Activated T-cell treated with anti-CD3 and anti-CD28 coated beads, Interleukin-2, amount 50 U/mL, for 4 hours (primary cell): ENCODE data around the gene NCOA6. TPM values are rescaled to one million over a fixed set of nuclear protein-coding genes. Genes with fewer than 3 reads are reported as not detected.
"Not testable (repeated sequence)": the region's sequence is repeated elsewhere in the genome, so short reads cannot be mapped to it uniquely, and the experiment has no call there.

Experiments
- ATAC-seq, 2 donors: fragments of 200-7000 bp; cut with Tn5 transposase; one replicate each; pipeline ENCODE4 v1.10.0; 2021
- DNase-seq: peaks from one replicate; pipeline ENCODE4 v3.0.0-alpha.2; 2020
- H3K27me3 Mint-ChIP-seq: one replicate; pipeline ENCODE4 v1.8.0; 2021; ENCODE audit warnings: low read depth, mixed read lengths
- H3K36me3 Mint-ChIP-seq: one replicate; pipeline ENCODE4 v1.8.0; 2022; ENCODE audit warnings: mixed read lengths; ENCODE audit not compliant: insufficient read depth
- H3K4me1 Mint-ChIP-seq: one replicate; pipeline ENCODE4 v1.8.0; 2021; ENCODE audit warnings: low read depth, mixed read lengths
- H3K4me3 Mint-ChIP-seq: one replicate; pipeline ENCODE4 v1.8.0; 2021; ENCODE audit warnings: mild to moderate bottlenecking, moderate library complexity, mixed read lengths
- H3K9me3 Mint-ChIP-seq: one replicate; pipeline ENCODE4 v1.8.0; 2021; ENCODE audit warnings: mixed read lengths
- total RNA-seq, 3 donors: library from RNA; stranded (reverse); gene quantifications; one replicate each; pipeline ENCODE4 v1.2.1, GENCODE V29; 2021

Gene NCOA6
- total RNA-seq, 3 donors from 2014 or later: 18.9 to 23.0 (median 19.7) TPM

GRCh38 chr20:34744340-34744739, 81.1 kb downstream of the NCOA6 start:
- ATAC-seq (no peak), DNase-seq (no peak)
- Mint-ChIP-seq H3K27me3 (no peaks in the 10 kb centered on the region), H3K4me1 (peaks cover 2% of the 10 kb centered on the region), H3K4me3 (no peak overlapping the region), H3K9me3 (no peaks in the 10 kb centered on the region), H3K36me3 (peaks cover 44% of the 10 kb centered on the region)

- no peaks in the 10 kb centered on the region for H3K9me3 Mint-ChIP-seq
- no peak overlapping the region for H3K4me3 Mint-ChIP-seq
- no peaks in the 10 kb centered on the region for H3K27me3 Mint-ChIP-seq
- no peak for ATAC-seq
- peaks cover 2% of the 10 kb centered on the region for H3K4me1 Mint-ChIP-seq
- DNase-seq: no peak
- H3K36me3 Mint-ChIP-seq: peaks cover 41% of the 10 kb centered on the region
Measured at GRCh38 chr20:34743039-34743438, 82.4 kb downstream of the NCOA6 start.

GRCh38 chr20:34736106-34736735, 89.2 kb downstream of the NCOA6 start:
- H3K4me3 Mint-ChIP-seq: no peak overlapping the region
- DNase-seq: no peak
- no peaks in the 10 kb centered on the region for H3K27me3 Mint-ChIP-seq
- no peaks in the 10 kb centered on the region for H3K4me1 Mint-ChIP-seq
- H3K36me3 Mint-ChIP-seq: peaks cover 27% of the 10 kb centered on the region
- no peaks in the 10 kb centered on the region for H3K9me3 Mint-ChIP-seq
- no peak for ATAC-seq

- DNase-seq: no peak
- ATAC-seq: no peak
- Mint-ChIP-seq H3K36me3 (peaks cover 25% of the 10 kb centered on the region), H3K9me3 (no peaks in the 10 kb centered on the region), H3K27me3 (no peaks in the 10 kb centered on the region), H3K4me1 (no peaks in the 10 kb centered on the region), H3K4me3 (no peak overlapping the region)
Measured at GRCh38 chr20:34732523-34732922, 92.9 kb downstream of the NCOA6 start.

GRCh38 chr20:34729416-34729815, 96.0 kb downstream of the NCOA6 start:
- no peak overlapping the region for H3K4me3 Mint-ChIP-seq
- H3K9me3 Mint-ChIP-seq: no peaks in the 10 kb centered on the region
- peaks cover 34% of the 10 kb centered on the region for H3K36me3 Mint-ChIP-seq
- DNase-seq (no peak), ATAC-seq (no peak)
- H3K4me1 Mint-ChIP-seq: no peaks in the 10 kb centered on the region
- H3K27me3 Mint-ChIP-seq: no peaks in the 10 kb centered on the region

GRCh38 chr20:34724172-34724571, 101.3 kb downstream of the NCOA6 start:
- Mint-ChIP-seq H3K27me3 (no peaks in the 10 kb centered on the region), H3K9me3 (no peaks in the 10 kb centered on the region), H3K36me3 (peaks cover 22% of the 10 kb centered on the region), H3K4me1 (peaks cover 8% of the 10 kb centered on the region), H3K4me3 (no peak overlapping the region)
- ATAC-seq (no peak), DNase-seq (no peak)

- H3K36me3 Mint-ChIP-seq: peaks cover 19% of the 10 kb centered on the region
- H3K4me3 Mint-ChIP-seq, H3K4me1 Mint-ChIP-seq, H3K9me3 Mint-ChIP-seq, DNase-seq, ATAC-seq, H3K27me3 Mint-ChIP-seq: not testable (repeated sequence)
Measured at GRCh38 chr20:34722560-34722959, 102.9 kb downstream of the NCOA6 start.

GRCh38 chr20:34720266-34720665, 105.2 kb downstream of the NCOA6 start:
- ATAC-seq (no peak), DNase-seq (no peak)
- H3K27me3 Mint-ChIP-seq: no peaks in the 10 kb centered on the region
- H3K4me1 Mint-ChIP-seq: peaks cover 10% of the 10 kb centered on the region
- H3K9me3 Mint-ChIP-seq: no peaks in the 10 kb centered on the region
- peaks cover 7% of the 10 kb centered on the region for H3K36me3 Mint-ChIP-seq
- H3K4me3 Mint-ChIP-seq: no peak overlapping the region

- H3K36me3 Mint-ChIP-seq, H3K9me3 Mint-ChIP-seq, H3K27me3 Mint-ChIP-seq: not testable (repeated sequence)
Measured at GRCh38 chr20:34719242-34720017, 106.0 kb downstream of the NCOA6 start.

GRCh38 chr20:34717230-34718095, 108.0 kb downstream of the NCOA6 start:
- Mint-ChIP-seq H3K9me3 (no peaks in the 10 kb centered on the region), H3K4me1 (peaks cover 15% of the 10 kb centered on the region), H3K4me3 (no peak overlapping the region), H3K36me3 (peaks cover 10% of the 10 kb centered on the region), H3K27me3 (no peaks in the 10 kb centered on the region)
- ATAC-seq (no peak), DNase-seq (no peak)

More at GRCh38 chr20:34719242-34720017, 106.0 kb downstream of the NCOA6 start:
- ATAC-seq: peak; percentile 76 to 81
- DNase-seq, H3K4me3 Mint-ChIP-seq, H3K4me1 Mint-ChIP-seq: not testable (repeated sequence)

- ATAC-seq (no peak), DNase-seq (no peak)
- Mint-ChIP-seq H3K9me3 (no peaks in the 10 kb centered on the region), H3K4me1 (peaks cover 17% of the 10 kb centered on the region), H3K36me3 (peaks cover 10% of the 10 kb centered on the region), H3K4me3 (no peak overlapping the region), H3K27me3 (no peaks in the 10 kb centered on the region)
Measured at GRCh38 chr20:34716921-34717229, 108.6 kb downstream of the NCOA6 start.

GRCh38 chr20:34715384-34715783, 110.1 kb downstream of the NCOA6 start:
- Mint-ChIP-seq H3K9me3 (no peaks in the 10 kb centered on the region), H3K4me1 (peaks cover 19% of the 10 kb centered on the region), H3K36me3 (peaks cover 8% of the 10 kb centered on the region), H3K27me3 (no peaks in the 10 kb centered on the region), H3K4me3 (no peak overlapping the region)
- ATAC-seq (no peak), DNase-seq (no peak)

GRCh38 chr20:34713944-34714515, 111.4 kb downstream of the NCOA6 start:
- peaks cover 14% of the 10 kb centered on the region for H3K4me1 Mint-ChIP-seq
- H3K4me3 Mint-ChIP-seq, ATAC-seq, H3K27me3 Mint-ChIP-seq, H3K36me3 Mint-ChIP-seq, H3K9me3 Mint-ChIP-seq, DNase-seq: not testable (repeated sequence)

- no peak overlapping the region for H3K4me3 Mint-ChIP-seq
- H3K9me3 Mint-ChIP-seq: no peaks in the 10 kb centered on the region
- peaks cover 7% of the 10 kb centered on the region for H3K36me3 Mint-ChIP-seq
- ATAC-seq: peak; percentile 16 to 19
- no peak for DNase-seq
- no peaks in the 10 kb centered on the region for H3K27me3 Mint-ChIP-seq
- H3K4me1 Mint-ChIP-seq: peaks cover 19% of the 10 kb centered on the region
Measured at GRCh38 chr20:34713194-34713943, 112.1 kb downstream of the NCOA6 start.
